Right renal cortex interstitium (tissue), 3 donors: ENCODE results near the gene MYADM. TPM values are rescaled to one million over a fixed set of nuclear protein-coding genes. Genes with fewer than 3 reads are reported as not detected.

ENCODE experiments used
- DNase-seq, 3 donors: peaks; one replicate each; pipeline ENCODE4 v3.0.0-alpha.2; 2013; ENCODE audit warnings: low read depth in 3 of 3, low spot score in 2 of 3
- polyA plus RNA-seq, 3 donors: library from polyadenylated mRNA; unstranded; fragments of 120-200 nt; gene quantifications; one replicate each; pipeline ENCODE4 v1.2.1, GENCODE V29; 2013; ENCODE audit not compliant: insufficient read length in 3 of 3

MYADM gene
- polyA plus RNA-seq, 3 donors, result 61.0 to 67.8 (median 67.8) TPM

DNA sequence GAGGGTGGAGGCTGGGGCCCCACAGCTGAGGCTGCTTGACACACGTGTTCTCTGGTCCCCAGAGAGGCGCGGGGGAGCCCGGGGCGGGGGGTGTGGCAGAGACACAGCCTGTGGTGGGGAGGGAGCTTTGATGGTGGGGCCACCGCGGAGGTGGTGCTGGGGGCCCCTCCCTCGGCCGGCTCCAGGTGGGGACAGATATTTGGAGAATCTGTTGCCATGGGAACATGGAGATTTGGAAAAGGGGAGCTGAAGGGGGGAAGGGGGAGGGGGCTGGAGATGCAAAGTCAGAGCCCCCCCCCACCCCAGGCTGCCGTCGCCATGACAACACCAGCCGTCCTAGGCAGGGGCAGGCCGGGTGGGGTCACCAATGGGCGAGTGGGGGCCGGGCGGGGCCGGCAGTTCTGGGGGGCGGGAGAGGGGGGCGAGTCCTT lies 15.6 kb downstream of the MYADM start:
- DNase-seq, result no peak

DNA sequence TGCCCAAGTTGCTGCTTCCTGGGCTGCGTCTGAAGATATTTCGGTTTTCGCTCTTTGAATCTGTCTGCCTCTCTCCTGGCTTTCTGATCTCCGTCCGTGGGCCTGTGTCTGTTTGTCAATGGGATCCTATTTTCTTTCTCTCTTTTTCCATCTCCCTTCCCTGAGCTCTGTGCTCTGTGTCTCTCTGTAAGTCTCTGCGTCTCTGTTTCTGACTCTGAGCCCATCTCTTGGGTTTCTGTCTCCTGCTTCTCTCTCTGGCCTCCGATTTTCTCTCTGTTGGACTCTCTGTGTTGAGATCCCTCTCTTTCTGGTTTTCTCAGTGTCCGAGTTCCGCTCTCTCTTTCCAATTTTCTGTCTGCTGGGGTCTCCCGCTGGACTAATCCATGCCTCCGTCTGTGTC lies 16.1 kb downstream of the MYADM start:
- no peak for DNase-seq

DNA sequence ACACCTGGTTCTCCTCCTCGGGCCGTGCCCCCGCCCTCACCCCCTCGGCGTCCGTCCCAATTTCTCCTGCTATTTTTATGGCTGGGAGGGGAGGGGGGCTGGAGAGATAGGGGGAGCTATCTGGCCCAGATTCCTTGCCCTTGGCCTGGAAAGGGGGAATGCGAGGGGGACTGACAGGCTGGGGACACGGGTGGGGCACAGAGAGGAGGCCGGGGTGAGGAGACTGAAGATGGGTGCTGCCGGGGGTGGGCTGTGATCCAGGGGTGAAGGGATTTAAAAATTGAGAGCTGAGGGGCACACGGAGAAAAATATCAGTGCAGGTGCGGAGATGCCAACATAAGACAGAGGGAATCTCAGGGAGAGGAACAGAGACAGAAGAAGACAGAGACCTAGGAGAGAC lies 16.6 kb downstream of the MYADM start:
- DNase-seq, result no peak

DNA sequence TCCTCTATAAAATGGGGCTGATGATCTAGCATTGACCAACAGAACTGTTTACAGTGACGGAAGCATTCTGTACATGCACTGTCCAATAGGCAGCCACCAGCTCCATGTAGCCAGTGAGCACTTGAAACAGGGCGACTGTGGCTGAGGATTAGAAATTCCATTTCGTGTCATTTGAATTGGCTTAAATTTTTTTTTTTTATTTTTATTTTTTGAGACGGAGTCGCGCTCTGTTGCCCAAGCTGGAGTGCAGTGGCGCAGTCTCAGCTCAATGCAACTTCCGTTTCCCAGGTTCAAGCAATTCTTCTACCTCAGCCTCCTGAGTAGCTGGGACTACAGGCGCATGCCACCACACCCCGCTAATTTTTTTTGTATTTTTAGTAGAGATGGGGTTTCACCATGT lies 17.4 kb downstream of the MYADM start:
- no peak for DNase-seq

DNA sequence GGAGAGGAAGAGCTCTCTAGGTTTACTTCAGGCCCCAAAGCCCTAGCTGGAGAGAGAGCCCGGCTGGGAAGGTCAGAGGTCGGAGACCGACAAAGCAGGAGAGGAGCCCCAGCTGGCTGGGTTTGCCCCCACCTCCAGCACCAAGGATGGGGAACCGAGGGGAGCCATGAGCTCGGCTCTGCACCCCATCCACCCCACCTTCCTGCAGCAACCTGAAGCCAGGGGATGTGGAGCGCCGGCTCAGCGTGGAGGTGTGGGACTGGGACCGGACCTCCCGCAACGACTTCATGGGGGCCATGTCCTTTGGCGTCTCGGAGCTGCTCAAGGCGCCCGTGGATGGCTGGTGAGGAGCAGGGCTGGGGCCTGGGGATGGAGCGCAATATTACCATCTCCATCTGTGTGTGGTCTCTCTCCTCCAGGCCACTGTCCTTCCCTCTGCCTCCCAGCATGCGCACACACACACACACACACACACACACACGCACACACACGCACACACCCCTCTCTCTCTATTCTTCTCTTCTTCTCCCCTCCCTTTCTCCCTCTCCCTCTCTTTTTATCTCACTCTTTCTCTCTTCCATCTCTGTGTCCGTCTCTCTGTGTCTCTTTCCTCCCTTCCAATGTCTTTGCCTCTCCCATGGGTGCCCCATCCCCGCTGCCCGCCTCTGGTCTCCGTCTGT lies 24.8 kb downstream of the MYADM start:
- no peak for DNase-seq

DNA sequence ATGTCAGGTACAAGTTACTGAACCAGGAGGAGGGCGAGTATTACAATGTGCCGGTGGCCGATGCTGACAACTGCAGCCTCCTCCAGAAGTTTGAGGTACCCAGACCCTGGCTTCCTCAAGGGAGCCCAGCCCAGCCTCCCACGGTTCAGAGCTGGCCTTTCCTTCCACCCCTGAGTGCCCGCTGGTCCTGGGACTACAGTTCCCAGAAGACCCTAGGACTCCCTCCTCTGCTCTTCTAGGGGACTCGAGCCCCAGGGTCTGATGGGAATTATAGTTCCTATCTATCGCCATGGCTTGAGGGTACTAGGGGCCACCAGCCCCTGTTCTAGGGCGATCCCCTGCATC lies 25.3 kb downstream of the MYADM start:
- DNase-seq, result no peak

DNA sequence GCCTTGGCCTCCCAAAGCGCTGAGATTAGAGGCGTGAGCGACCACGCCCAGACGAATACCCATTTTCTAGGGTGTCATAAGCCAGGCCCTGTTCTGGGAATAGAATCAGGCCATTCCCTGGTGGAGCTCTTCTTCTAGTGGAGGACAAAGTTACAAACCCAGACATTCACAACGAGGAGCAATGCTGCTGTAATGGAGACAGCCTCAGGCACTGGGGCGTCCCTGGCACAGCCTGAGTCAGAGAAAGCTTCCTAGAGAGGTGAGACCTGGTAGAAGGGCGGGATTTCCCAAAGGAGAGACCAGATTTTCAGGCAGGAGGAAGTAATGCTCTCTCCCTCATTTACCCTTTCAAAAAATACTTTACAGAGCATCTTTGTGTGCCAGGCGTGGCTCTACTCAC lies 27.0 kb downstream of the MYADM start:
- no peak for DNase-seq

DNA sequence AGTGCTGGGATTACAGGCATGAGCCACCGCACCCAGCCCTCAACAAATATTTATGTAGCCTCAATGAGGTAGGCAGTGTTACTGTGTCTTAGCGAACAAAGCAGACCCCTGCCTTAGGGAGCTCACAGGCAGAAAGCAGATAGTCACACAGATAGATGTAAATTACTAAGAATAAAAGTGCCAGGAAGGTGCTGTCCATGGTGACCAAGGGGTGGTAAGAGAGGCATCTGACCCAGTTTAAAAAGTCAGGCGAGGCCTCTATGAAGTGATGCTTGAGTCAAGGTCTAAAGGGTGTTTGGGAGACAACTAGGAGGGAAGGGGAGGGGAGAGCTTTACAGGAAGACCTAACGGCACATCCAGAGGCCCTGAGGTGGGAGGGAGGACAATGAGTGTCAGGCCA lies 29.0 kb downstream of the MYADM start:
- no peak for DNase-seq

DNA sequence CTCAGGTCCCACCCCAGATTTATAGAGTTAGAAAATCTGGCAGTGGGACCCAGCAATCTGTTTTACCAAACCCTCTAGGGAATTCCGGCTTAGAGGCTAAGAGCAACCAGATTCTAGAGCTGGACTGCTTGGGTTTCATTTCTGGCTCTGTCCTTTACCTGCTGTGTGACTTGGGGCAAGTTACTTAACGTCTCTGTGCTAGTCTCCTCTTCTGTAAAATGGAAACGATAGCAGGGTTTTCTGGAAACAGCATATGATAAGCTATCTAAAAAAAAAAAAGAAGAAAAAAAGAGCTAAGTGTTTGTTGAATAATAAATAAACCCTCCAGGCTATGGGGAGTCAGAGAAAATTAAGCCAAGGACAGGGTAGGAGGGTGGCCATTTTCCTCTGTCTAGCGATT lies 29.8 kb downstream of the MYADM start:
- no peak for DNase-seq

DNA sequence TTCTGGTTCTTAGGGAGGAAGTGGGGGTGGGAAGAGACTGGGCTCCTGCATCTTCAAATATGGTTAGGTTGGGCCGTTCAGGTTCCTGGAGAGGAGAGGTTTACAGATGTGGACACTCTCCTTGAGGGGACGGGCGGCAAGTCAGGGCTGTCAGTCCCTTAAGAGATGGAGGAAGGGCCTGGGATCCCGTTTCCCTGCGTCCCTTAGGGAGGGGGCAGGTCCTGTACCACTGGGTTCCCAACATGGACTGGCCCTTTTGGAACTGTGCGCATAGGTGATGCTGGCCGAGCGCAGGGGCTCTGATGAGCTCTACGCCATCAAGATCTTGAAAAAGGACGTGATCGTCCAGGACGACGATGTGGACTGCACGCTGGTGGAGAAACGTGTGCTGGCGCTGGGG lies 30.5 kb downstream of the MYADM start:
- no peak for DNase-seq

DNA sequence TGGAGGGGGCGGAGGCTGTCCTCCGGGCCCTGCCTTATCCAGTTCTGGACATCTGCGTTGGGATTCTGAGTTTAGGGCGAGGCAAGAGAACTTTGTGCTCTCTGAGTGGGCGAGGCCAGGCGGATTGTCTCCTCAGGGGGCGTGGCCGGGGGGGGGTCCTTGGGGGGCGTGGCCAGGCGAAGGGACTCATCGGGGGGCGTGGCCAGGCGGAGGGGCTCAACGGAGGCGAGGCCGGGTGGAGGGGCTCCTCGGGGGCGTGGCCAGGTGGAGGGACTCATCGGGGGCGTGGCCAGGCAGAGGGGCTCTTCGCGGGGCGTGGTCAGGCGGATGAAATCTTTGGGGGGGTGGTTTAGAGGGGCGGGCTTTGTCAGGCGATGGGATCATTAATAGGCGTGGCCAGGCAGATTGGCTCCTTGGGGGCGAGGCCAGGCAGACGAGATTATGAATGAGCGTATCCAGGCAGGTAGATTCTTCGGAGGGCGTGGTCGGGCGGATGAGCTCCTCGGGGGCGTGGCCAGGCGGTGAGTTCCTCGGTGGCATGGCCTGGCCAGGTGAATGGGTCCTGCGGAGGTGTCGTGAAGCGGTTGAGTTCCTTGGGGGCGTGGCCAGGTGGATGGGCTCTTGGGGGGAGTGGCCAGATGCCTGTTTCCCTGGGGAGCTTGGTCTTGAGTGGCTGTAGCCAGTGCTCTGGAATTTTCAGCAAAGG lies 31.1 kb downstream of the MYADM start:
- no peak for DNase-seq

DNA sequence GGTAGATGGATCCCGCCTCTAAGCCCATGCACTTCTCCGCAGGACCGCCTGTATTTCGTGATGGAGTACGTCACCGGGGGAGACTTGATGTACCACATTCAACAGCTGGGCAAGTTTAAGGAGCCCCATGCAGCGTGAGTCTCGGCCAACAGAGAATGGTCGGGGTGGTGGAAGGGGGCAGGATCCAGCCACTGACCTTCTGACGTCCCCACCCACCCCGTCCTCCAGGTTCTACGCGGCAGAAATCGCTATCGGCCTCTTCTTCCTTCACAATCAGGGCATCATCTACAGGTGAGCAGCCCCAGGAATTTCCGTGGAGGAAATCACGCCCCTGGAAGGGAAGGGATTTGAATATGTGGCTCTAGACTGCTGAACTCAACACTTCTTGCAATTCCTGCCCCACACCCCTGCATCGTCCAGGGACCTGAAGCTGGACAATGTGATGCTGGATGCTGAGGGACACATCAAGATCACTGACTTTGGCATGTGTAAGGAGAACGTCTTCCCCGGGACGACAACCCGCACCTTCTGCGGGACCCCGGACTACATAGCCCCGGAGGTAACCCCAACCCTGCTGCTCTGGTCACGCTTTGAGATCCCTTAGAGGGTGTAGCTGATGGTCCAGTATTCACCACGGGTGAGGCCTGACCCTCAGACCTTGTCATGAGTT lies 32.6 kb downstream of the MYADM start:
- DNase-seq, result no peak

DNA sequence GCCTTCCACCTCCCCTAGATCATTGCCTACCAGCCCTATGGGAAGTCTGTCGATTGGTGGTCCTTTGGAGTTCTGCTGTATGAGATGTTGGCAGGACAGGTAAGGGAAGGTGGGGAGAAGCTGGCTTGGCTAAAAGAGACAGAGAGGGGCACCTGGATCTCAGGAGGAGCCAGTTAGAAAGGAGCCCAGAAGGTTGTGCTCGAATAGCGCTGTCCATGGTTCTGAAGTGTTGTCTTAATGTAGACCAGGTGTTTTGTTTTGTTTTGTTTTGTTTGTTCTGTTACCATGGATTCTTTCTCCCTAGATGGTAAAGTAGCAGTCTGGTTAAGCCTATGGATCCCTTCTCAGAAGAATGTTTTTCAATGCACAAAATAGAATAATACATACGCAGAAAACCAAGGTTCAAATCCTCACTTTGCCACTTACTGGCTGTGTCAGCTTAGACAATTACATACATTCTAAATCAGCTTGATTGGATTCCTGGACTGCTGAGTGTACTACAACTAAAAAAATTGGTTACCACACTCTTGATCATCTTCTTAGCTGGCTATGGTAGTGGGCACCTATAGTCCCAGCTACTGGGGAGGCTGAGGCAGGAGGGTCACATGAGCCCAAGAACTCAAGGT lies 35.5 kb downstream of the MYADM start:
- DNase-seq, result peak in 2 of 3 donors; percentile 69

DNA sequence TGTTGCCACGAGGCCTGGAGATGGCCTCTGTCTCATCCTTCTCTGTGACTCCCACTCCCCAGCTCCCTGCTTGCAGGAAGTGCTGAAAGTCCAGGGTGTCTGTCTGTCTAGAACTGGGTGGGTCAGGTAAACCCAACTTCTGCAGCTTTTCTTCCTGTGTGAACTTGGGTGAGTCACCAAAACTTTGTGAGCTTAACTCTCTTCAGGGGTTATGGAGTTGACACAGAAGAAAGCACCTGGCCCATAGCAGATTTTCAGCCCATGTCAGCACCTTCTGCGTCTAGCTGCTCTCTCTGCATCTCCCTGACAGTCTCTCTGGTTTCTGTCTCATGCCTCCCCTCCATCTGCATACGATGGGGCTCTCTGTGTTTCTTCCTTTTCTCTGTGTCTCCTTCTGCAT lies 37.2 kb downstream of the MYADM start:
- DNase-seq, result no peak

DNA sequence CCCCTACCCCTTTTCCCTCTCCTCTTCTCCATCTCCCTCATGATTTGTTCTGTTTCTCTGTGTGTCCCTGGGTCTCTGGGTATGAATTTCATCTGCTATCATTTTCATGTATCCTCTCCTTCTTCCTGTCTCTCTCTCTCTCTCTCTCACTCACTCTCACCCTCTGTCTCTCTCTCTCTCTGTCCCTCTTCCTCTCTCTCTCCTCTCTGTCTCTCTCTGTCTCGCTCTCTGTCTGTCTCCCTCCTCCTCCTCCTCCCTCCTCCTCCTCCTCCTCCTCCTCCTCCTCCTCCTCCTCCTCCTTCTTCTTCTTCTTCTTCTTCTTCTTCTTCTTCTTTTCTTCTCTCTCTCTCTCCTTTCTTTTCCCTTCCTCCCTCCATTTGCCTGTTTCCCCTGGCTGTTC lies 38.1 kb downstream of the MYADM start:
- DNase-seq, result no peak

DNA sequence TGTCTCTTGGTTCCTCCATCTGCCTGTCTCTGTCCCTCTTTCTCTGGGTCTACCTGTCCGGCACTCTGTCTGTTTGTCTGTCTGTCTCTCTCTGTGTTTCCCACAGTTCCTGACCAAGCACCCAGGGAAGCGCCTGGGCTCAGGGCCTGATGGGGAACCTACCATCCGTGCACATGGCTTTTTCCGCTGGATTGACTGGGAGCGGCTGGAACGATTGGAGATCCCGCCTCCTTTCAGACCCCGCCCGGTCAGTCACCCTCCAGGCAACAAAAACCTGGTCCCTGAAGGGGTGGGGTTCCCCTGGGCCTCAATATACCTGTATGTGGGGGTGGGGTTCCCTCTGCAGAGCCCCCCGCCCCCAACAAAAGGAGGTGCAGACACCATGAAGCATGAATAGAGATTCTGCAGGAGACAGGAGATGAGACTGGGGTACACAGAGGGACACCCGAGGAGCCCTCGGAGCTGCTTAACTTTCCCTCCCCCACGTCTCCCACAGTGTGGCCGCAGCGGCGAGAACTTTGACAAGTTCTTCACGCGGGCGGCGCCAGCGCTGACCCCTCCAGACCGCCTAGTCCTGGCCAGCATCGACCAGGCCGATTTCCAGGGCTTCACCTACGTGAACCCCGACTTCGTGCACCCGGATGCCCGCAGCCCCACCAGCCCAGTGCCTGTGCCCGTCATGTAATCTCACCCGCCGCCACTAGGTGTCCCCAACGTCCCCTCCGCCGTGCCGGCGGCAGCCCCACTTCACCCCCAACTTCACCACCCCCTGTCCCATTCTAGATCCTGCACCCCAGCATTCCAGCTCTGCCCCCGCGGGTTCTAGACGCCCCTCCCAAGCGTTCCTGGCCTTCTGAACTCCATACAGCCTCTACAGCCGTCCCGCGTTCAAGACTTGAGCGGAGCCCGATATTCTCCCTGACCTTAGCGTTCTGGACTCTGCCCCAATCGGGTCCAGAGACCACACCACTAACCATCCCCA lies 38.8 kb downstream of the MYADM start:
- no peak for DNase-seq

DNA sequence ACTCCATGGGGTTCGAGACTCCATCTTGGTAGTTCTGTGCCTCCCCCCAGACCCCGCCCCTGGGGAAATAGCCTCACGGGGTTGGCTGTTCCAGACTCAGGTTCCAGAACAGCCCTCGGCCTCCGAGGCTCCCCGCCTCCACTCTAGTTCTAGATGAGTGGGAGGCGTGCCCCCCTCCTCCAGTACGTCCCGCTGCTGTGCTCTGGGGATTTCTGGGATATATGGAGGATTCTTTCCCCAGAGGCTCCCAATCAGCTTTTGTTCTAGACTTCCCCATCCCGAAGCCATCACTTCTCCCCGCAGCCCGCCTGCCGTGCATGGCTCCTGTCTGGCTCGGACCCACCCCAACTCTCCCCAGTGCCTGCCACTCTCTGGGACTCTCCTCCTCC lies 39.5 kb downstream of the MYADM start:
- DNase-seq, result no peak

DNA sequence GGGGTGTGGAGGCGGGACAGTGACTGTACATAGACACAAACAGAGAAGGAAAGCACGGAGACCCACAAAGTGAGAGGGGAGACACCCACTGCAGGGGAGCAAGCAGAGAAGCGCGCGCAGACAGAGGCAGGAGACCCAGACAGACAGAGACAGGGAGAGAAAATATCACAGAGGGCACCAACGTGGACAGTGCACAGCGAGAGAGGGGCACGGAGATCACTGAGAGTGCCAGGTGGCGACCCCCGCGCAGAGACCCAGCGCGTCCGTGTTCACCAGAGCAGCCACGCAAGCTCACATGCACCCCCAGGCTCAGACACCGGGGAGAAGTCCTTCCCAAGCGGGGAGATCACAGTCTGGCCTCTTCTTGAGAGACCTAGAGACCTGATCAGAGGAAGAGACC lies 40.0 kb downstream of the MYADM start:
- DNase-seq, result no peak

DNA sequence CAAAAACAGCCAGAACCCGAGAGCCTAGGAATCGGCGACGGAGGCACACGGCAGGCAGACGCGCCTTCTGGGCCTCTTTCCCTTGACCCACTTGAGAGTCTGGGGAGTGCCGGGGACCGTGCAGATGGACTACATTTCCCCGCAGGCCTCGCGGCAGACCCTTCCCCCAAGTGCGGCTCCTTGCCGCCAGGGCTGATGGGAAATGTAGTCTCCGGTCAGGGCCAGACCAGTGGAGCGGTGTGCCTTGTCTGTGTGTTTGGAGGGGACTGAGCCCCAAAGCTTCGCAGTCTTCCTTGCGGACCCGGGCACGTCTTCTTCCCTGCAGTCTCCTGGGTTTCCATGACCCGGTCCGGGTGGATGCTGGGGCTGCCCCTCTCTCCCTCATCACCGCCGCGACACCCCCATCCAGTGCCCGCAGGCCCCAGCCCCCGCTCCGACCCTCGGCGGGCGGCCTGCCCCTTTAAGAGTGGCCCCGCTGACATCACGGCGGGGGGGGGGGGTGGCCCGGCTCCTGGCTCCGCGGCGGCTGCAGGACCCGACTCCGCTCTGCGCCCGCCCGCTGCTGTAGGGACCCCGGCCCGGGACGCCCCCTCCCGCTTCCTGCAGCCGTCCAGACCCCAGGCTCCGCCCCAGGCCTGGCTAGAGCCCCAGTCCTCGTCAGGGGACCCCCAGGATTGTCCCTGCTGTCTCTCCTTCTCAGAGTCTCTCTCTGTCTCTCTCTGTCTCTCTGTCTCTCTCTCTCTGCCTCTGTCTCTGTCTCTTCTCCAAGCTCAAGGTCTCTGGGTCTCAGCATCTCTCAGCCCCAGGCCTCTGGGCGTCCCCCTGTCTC lies 40.6 kb downstream of the MYADM start:
- DNase-seq, result no peak

DNA sequence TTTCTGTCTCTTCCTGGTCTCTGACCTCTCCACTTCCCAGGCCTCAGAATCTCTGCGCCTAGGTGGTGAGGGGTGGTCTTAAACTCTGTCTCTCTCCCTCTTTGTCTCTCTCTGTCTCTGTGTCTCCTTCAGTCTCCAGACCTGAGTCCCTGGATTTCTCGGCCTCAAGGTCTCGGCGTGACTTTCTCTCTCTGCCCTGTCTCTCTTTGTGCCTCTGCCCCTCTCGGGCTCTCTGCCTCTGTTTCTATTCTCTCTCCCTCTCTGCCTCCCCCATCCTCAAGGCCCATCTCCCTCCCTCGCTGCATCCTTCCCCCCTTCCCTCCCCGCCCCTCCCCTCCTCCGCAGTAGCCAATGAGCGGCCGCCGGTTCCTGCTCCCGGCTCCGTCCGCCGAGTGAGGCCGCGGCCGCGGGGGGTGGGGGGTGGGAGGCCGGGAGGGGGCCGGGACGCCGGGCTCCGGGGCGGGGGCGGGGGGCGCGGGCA lies 41.3 kb downstream of the MYADM start, which contains the start of gene CACNG7:
Gene CACNG7 (plus strand): TSS at position 344 of the 481 bp plus-strand sequence. CDS start 3,554 bp downstream, outside the sequence.
- no peak for DNase-seq
